GM23338 (cell line): ENCODE measurements around the gene PEPD. TPM values are rescaled to one million over a fixed set of nuclear protein-coding genes. Genes with fewer than 3 reads are reported as not detected.

Experiments used
- ATAC-seq: fragments of 200-7000 bp; cut with Tn5 transposase; 3 replicates; pipeline ENCODE4 v1.9.1; 2020
- DNase-seq: peaks from one replicate; pipeline ENCODE4 v3.0.0-alpha.2; 2015; ENCODE audit warnings: low spot score
- H2AFZ ChIP-seq: fragments of 200-600 bp; sonication (generic); 2 replicates; pipeline ENCODE4 v1.8.0; 2016; ENCODE audit warnings: antibody characterized with exemption, mild to moderate bottlenecking, moderate library complexity
- H3F3A ChIP-seq: fragments of 200-600 bp; sonication (generic); replicated peaks from 2 replicates; pipeline ENCODE4 v1.8.0; 2017; ENCODE audit warnings: antibody characterized with exemption, mixed run types, low read depth
- H3K27ac ChIP-seq: fragments of 200-600 bp; sonication (generic); 2 replicates; pipeline ENCODE4 v1.6.1; 2016; ENCODE audit warnings: low read depth
- H3K27me3 ChIP-seq: fragments of 200-600 bp; sonication (generic); 2 replicates; pipeline ENCODE4 v1.8.0; 2016; ENCODE audit warnings: mild to moderate bottlenecking, mixed run types, moderate library complexity; ENCODE audit not compliant: insufficient read depth
- H3K36me3 ChIP-seq: fragments of 200-600 bp; sonication (generic); 2 replicates; pipeline ENCODE4 v1.8.0; 2016; ENCODE audit warnings: mild to moderate bottlenecking; ENCODE audit not compliant: insufficient read depth
- H3K4me1 ChIP-seq: fragments of 200-600 bp; sonication (generic); 2 replicates; pipeline ENCODE4 v1.8.0; 2016; ENCODE audit warnings: mild to moderate bottlenecking, moderate library complexity; ENCODE audit not compliant: insufficient read depth
- H3K4me2 ChIP-seq: fragments of 200-600 bp; sonication (generic); 2 replicates; pipeline ENCODE4 v1.7.1; 2017; ENCODE audit warnings: mixed run types
- H3K4me3 ChIP-seq: fragments of 200-600 bp; sonication (generic); 2 replicates; pipeline ENCODE4 v1.6.1; 2016; ENCODE audit warnings: mixed run types
- H3K79me2 ChIP-seq: fragments of 200-600 bp; sonication (generic); replicated peaks from 2 replicates; pipeline ENCODE4 v1.8.0; 2017; ENCODE audit warnings: mild to moderate bottlenecking; ENCODE audit not compliant: insufficient read depth
- H3K9me2 ChIP-seq: fragments of 200-600 bp; sonication (generic); 2 replicates; pipeline ENCODE4 v1.8.0; 2017; ENCODE audit not compliant: insufficient read depth
- H4K20me1 ChIP-seq: fragments of 200-600 bp; sonication (generic); replicated peaks from 2 replicates; pipeline ENCODE4 v1.8.0; 2017; ENCODE audit warnings: mild to moderate bottlenecking; ENCODE audit not compliant: insufficient read depth
- H3K27ac Mint-ChIP-seq: 2 replicates; pipeline ENCODE4 v1.8.0; 2020; ENCODE audit warnings: inconsistent platforms, mild to moderate bottlenecking, moderate library complexity, mixed read lengths
- H3K27me3 Mint-ChIP-seq: 3 replicates; pipeline ENCODE4 v1.8.0; 2022; ENCODE audit warnings: low read depth, mild to moderate bottlenecking, moderate library complexity, mixed read lengths, inconsistent platforms; ENCODE audit not compliant: insufficient read depth, poor library complexity
- H3K36me3 Mint-ChIP-seq: 3 replicates; pipeline ENCODE4 v1.8.0; 2021; ENCODE audit warnings: low read depth, mild to moderate bottlenecking, inconsistent platforms, moderate library complexity, mixed read lengths
- H3K4me1 Mint-ChIP-seq: 3 replicates; pipeline ENCODE4 v1.8.0; 2020; ENCODE audit warnings: mild to moderate bottlenecking, inconsistent platforms, mixed read lengths
- H3K4me3 Mint-ChIP-seq: 3 replicates; pipeline ENCODE4 v1.8.0; 2021; ENCODE audit warnings: moderate library complexity, mild to moderate bottlenecking, inconsistent platforms, mixed read lengths
- H3K9me3 Mint-ChIP-seq: 3 replicates; pipeline ENCODE4 v1.8.0; 2020; ENCODE audit warnings: moderate library complexity, mild to moderate bottlenecking, inconsistent platforms, mixed read lengths
- EZH2 ChIP-seq: fragments of 200-600 bp; sonication (generic); IDR thresholded peaks from one replicate; pipeline ENCODE4 v1.8.0; 2017; ENCODE audit warnings: antibody characterized with exemption, mild to moderate bottlenecking, low read depth; ENCODE audit not compliant: unreplicated experiment
- EZH2phosphoT487 ChIP-seq: fragments of 200-600 bp; sonication (generic); IDR thresholded peaks from one replicate; pipeline ENCODE4 v1.8.1; 2018; ENCODE audit warnings: antibody characterized with exemption; ENCODE audit not compliant: unreplicated experiment
- JUNB ChIP-seq: IDR thresholded peaks from one replicate; pipeline ENCODE4 v1.6.1; 2016; ENCODE audit warnings: antibody characterized with exemption; ENCODE audit not compliant: unreplicated experiment
- NANOG ChIP-seq: IDR thresholded peaks from 2 replicates; pipeline ENCODE4 v1.6.1; 2016; ENCODE audit warnings: antibody characterized with exemption, borderline replicate concordance
- POLR2AphosphoS5 ChIP-seq: IDR thresholded peaks from 2 replicates; pipeline ENCODE4 v1.6.1; 2016; ENCODE audit warnings: antibody characterized with exemption, low read depth
- REST ChIP-seq: IDR thresholded peaks from one replicate; pipeline ENCODE4 v1.6.1; 2018; ENCODE audit warnings: antibody characterized with exemption; ENCODE audit not compliant: unreplicated experiment
- STAT1 ChIP-seq: IDR thresholded peaks from one replicate; pipeline ENCODE4 v1.6.1; 2016; ENCODE audit warnings: antibody characterized with exemption; ENCODE audit not compliant: unreplicated experiment
- ZNF114 ChIP-seq: fragments of 250-450 bp; sonication (Bioruptor Pico); IDR thresholded peaks from 2 replicates; pipeline ENCODE4 v1.5.0; 2020; ENCODE audit warnings: mild to moderate bottlenecking, moderate library complexity
- ZNF331 ChIP-seq: fragments of 250-450 bp; sonication (Bioruptor Pico); IDR thresholded peaks from 2 replicates; pipeline ENCODE4 v1.5.0; 2020; ENCODE audit warnings: low read depth, mild to moderate bottlenecking, moderate library complexity
- polyA plus RNA-seq: library from polyadenylated mRNA; unstranded; fragments of >200 nt; fragmentation: Nextera tagmentation; extraction: Ambion mirVana; gene quantifications from 2 replicates; pipeline ENCODE4 v1.2.1, GENCODE V29; 2016
- total RNA-seq: library from RNA; depleted of rRNA; stranded (reverse); fragments of >200 nt; shearing (Covaris generic); gene quantifications from 2 replicates; pipeline ENCODE4 v1.2.3, GENCODE V29; 2014
- TF ChIP-seq, protein P1 (sequence below), 2 experiments: fragments of 200-600 bp in 1 of 2; sonication (generic) in 1 of 2; conservative IDR thresholded peaks; 2 replicates each; pipeline versions ENCODE4 v1.5.1 to v1.6.1; 2016 to 2017; ENCODE audit warnings: antibody characterized with exemption in 2 of 2, low read depth in 2 of 2, mild to moderate bottlenecking in 2 of 2, moderate library complexity in 1 of 2
- TF ChIP-seq, protein P2 (sequence below): IDR thresholded peaks from 2 replicates; pipeline ENCODE4 v1.6.1; 2016; ENCODE audit warnings: antibody characterized with exemption

PEPD gene
- total and polyA plus RNA-seq, 2 experiments from 2014 or later: 81.7 to 89.2 TPM

GRCh38 chr19:33558856-33559255 lies 37.3 kb upstream of the PEPD start (continued):
- TF ChIP-seq, protein P1, sequence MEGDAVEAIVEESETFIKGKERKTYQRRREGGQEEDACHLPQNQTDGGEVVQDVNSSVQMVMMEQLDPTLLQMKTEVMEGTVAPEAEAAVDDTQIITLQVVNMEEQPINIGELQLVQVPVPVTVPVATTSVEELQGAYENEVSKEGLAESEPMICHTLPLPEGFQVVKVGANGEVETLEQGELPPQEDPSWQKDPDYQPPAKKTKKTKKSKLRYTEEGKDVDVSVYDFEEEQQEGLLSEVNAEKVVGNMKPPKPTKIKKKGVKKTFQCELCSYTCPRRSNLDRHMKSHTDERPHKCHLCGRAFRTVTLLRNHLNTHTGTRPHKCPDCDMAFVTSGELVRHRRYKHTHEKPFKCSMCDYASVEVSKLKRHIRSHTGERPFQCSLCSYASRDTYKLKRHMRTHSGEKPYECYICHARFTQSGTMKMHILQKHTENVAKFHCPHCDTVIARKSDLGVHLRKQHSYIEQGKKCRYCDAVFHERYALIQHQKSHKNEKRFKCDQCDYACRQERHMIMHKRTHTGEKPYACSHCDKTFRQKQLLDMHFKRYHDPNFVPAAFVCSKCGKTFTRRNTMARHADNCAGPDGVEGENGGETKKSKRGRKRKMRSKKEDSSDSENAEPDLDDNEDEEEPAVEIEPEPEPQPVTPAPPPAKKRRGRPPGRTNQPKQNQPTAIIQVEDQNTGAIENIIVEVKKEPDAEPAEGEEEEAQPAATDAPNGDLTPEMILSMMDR (conservative IDR thresholded peaks at IDR 0.05; ENCODE audit: low read depth in 2 of 2): no peak
- no peak for TF ChIP-seq JUNB
- no peak for TF ChIP-seq ZNF114 (CRISPR knock-in tag)
- TF ChIP-seq STAT1: no peak
- no peak for TF ChIP-seq ZNF331 (CRISPR knock-in tag)
- TF ChIP-seq POLR2AphosphoS5: no peak
- TF ChIP-seq, protein P2, sequence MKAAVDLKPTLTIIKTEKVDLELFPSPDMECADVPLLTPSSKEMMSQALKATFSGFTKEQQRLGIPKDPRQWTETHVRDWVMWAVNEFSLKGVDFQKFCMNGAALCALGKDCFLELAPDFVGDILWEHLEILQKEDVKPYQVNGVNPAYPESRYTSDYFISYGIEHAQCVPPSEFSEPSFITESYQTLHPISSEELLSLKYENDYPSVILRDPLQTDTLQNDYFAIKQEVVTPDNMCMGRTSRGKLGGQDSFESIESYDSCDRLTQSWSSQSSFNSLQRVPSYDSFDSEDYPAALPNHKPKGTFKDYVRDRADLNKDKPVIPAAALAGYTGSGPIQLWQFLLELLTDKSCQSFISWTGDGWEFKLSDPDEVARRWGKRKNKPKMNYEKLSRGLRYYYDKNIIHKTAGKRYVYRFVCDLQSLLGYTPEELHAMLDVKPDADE: no peak
- no peak for TF ChIP-seq NANOG
- TF ChIP-seq REST: no peak
- TF ChIP-seq EZH2: no peak
- no peak for TF ChIP-seq EZH2phosphoT487

GRCh38 chr19:33558151-33558550 lies 36.6 kb upstream of the PEPD start:
- Histone ChIP-seq H3K9me2 (no peaks in the 10 kb centered on the region; the same call in 1 of the 2 replicates), H2AFZ (no peak overlapping the region), H4K20me1 (no peaks in the 10 kb centered on the region), H3K4me3 (no peak overlapping the region), H3K4me2 (no peak overlapping the region), H3K36me3 (no peaks in the 10 kb centered on the region), H3F3A (no peaks in the 10 kb centered on the region), H3K27ac (no peak overlapping the region), H3K27me3 (no peaks in the 10 kb centered on the region), H3K4me1 (no peaks in the 10 kb centered on the region), H3K79me2 (no peaks in the 10 kb centered on the region)
- DNase-seq (no peak), ATAC-seq (no peak)
- Mint-ChIP-seq H3K36me3 (no peaks in the 10 kb centered on the region), H3K9me3 (no peaks in the 10 kb centered on the region), H3K4me3 (no peak overlapping the region), H3K27ac (no peak overlapping the region), H3K4me1 (peaks cover 12% of the 10 kb centered on the region), H3K27me3 (peaks cover 9% of the 10 kb centered on the region)
- TF ChIP-seq ZNF114 (CRISPR knock-in tag): no peak
- TF ChIP-seq JUNB: no peak
- TF ChIP-seq, protein P2: no peak
- TF ChIP-seq EZH2phosphoT487: no peak
- no peak for TF ChIP-seq REST
- no peak for TF ChIP-seq STAT1
- TF ChIP-seq EZH2: no peak
- no peak for TF ChIP-seq NANOG
- TF ChIP-seq ZNF331 (CRISPR knock-in tag): no peak
- TF ChIP-seq, protein P1 (conservative IDR thresholded peaks at IDR 0.05; ENCODE audit: low read depth in 2 of 2): no peak
